HG02885 (cell line): ENCODE measurements around the gene KDR.

ENCODE experiments used
- ATAC-seq: cut with Tn5 transposase; IDR thresholded peaks from one replicate; pipeline ENCODE4 v1.9.1; 2021; ENCODE audit warnings: mild to moderate bottlenecking; ENCODE audit not compliant: unreplicated experiment, poor library complexity

Gene KDR

DNA sequence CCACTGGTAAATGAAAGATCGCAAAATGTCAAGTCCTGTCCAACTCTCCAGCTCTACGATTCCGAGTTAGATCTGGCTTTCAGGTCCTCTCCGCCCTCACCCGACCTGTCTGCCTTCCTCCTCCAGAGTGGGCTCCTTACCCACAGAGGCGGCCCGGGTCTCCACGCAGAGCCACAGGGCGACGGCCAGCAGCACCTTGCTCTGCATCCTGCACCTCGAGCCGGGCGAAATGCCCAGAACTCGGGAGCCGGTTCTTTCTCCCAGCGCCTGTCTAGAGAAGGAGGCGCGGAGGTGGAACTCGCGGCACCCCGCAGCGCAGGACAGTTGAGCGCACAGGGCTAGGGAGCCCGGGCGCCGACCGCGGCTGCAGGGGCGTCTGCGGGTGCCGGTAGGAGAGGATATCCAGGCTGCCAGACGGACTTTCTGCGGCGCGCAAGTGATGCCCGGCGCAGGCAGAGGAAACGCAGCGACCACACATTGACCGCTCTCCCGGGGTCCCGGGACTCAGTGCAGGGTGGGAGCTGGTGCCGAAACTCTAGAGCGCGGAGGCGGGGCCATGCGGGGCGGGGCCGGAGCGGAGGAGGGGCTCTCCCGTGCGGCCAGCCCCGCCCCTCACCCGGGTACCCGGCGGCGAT is at the start of gene KDR:
Gene KDR (minus strand): TSS at position 509 of the 635 bp plus-strand sequence. CDS start 302 bp downstream, at position 207.
- no peak for ATAC-seq

DNA sequence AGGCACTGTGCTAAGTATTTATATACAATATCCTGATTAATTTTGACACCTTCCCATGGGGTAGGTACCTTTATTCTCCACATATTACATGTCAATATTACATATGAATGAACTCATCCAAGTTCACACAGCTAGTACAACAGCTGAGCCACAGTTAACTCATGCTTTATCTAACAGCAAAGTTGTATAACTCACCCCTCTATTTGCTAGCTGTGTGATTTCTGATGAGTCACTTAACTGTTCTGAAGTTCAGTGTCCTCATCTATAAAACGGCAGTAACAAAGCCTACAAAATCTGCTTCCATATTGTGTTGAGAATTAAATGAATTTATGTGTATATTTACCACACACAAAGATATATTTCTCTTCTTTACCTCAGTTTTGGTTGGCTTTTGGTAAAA is 48.2 kb upstream of the KDR start:
- ATAC-seq: no peak

- no peak for ATAC-seq
Observed at GRCh38 chr4:55172694-55173287, 47.4 kb upstream of the KDR start.

- no peak for ATAC-seq
Observed at GRCh38 chr4:55170462-55170861, 45.1 kb upstream of the KDR start.

GRCh38 chr4:55169352-55169961 is 44.1 kb upstream of the KDR start:
- no peak for ATAC-seq

DNA sequence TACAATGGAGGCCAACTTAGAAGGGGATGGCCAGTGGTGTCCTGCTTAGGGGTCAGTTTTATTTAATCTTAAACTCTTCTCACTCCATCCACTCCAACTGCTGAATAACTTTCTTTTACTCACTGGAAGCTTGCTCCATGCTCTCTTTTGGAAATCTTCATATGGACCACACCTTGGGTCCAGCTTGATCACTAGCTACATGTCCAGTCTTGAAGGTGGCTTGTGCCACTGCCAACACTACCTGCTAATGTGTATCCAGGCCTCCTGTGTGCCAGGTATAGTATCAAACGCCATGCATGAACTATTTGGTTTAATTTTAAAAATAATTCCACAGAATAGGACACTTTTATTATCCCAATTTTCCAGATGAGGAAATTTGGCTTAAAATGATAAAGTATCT is 37.0 kb upstream of the KDR start:
- no peak for ATAC-seq

DNA sequence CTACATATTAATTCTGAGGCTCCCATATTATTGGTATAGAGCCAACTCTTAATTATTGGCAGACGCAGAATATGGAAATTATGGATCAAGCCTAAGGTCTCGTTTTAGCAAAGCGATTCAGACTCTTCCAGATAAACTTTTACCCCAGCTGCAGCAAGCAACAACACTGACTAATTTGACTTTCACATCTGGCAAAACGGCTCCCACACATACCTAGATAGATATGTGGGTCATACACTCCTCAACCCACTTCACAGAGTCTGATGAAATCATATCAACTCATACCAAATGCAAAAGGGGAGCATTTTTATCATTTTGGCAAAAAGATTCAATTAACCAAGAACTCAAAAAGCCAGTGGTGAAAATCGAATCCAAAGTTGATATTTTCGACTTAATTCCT is 36.3 kb upstream of the KDR start:
- ATAC-seq: no peak

DNA sequence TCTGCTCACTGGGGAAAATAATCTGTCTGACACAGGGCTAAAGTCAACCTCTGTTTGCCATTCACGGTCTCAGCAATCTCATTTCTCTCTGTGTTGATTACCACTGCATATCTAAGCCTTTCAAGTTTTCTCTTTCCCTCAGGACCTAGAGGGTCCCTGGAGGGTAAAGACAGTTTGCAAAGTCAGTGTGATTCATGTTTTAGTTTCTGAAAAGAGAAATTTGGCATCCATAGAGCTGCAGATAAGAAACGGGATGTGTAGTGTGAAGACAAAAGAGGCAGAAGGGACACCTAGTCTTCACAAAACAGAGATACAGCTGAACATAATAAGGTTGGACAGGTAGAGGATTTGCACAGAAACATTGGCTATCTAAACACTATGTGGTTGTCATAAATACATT is 34.5 kb upstream of the KDR start:
- ATAC-seq: no peak

DNA sequence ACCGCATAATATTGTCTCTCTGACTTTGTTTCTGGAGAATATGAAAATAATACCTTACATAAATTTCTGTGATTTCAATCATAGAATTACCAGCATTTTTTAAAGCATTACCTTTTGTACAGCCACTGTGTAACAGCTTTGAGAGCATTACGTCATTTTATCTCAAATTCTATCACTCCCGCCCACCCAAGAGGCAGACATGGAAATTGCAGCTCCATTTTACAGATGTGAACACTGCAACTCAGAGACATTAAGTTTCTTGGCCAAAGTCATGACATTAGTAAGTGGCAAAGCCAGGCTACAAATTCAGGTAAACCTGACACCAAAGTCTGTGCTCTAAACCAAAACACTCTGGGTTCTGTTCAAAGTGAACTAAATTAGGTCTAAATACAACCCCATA is 33.6 kb upstream of the KDR start:
- no peak for ATAC-seq

DNA sequence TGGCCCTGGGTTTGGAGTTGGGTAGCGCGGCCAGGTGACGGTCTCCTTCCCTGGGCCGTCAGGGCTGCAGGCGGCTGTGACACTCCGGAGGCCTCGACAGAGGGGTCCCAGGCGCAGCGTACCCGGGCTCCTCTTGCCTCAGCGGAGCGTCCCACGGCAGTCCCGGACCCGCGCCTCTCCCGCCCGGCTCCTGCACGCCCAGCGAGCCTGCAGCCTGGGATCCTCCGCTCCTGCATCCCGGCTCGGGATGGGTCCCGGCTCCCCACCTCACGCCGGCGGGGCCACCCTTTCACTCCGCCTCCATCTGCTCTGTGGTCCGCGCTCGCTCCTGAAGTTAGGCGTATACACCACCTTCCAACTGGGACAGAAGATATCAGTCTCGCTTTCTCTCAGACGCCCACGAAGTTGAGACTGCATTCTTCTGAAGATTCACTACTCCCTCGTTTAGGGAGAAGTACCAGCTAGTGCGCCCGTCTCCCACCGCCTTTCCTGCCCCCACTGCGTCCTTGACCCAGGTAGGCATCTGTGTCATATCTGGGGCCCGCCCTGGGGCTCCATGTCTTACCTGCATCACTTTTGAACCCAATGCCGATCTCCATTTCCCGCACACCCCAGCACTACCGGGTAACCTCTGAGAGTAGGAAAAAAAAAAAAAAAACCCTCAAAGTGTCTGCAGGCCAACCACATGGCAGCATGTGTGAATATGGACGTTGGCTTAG is 32.3 kb upstream of the KDR start:
- ATAC-seq: no peak

DNA sequence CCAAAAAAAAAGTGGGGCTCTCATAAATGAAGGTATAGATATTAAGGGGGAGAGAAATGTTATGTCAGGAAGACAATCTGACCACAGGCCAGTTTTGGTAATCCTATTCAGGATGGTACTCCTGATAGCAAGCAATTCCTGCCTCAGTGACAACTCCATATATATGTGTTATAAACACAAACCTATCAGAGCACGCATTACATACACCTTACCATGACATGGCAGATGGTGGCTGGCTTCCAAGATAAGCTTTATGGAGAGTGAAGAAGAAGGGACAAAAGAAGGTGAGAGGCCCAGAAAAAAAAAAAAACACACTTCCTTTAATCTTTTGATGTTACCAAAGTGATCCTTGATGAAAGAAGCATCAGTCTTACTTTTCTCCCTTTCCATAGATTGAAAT is 29.5 kb upstream of the KDR start:
- ATAC-seq: no peak

GRCh38 chr4:55154290-55154880 is 29.0 kb upstream of the KDR start:
- ATAC-seq: no peak

- ATAC-seq: no peak
Observed at GRCh38 chr4:55143858-55144257, 18.5 kb upstream of the KDR start.

GRCh38 chr4:55138367-55138766 is 13.0 kb upstream of the KDR start:
- no peak for ATAC-seq

DNA sequence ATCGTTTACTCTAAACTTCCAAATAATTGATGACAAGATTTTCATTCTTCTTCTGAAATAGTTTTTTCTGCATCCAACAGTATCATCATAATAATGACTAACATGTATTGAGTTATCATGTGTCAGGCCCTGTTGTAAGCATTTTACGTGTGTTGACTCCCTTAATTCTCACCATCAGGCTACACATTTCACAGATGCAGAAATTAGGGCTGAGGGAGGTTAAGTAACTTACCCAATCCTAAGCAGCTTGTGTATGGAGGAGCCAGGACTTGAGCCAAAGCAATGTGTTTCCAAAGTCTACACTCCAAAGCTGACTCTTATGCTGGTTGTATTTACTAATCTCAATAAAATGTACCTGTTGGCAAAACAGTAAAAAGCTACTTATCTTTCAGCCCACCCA is 11.2 kb upstream of the KDR start:
- no peak for ATAC-seq

DNA sequence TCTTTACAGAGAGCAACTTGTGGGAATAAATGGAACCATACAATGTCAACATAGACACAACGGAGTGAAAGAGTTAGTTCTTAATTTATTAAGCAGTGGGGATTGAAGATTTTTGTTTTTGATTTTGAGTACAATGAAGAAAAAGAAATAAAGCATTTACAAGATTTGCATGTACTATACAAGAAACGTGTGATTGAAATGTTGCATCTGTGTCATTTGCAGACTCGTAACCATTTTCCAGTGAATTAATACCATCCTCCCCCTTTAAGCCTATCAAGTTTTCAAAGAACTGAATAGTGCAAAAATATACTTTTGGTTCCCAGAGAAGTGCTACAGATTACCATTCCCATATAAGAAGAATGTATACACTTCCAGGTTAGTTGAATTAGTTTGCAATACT is 8.6 kb upstream of the KDR start:
- ATAC-seq: no peak

- ATAC-seq: no peak
Observed at GRCh38 chr4:55132775-55133174, 7.4 kb upstream of the KDR start.

GRCh38 chr4:55127521-55127920 is 2.1 kb upstream of the KDR start:
- ATAC-seq: no peak

- ATAC-seq: no peak
Observed at GRCh38 chr4:55127053-55127452, 1.7 kb upstream of the KDR start.

DNA sequence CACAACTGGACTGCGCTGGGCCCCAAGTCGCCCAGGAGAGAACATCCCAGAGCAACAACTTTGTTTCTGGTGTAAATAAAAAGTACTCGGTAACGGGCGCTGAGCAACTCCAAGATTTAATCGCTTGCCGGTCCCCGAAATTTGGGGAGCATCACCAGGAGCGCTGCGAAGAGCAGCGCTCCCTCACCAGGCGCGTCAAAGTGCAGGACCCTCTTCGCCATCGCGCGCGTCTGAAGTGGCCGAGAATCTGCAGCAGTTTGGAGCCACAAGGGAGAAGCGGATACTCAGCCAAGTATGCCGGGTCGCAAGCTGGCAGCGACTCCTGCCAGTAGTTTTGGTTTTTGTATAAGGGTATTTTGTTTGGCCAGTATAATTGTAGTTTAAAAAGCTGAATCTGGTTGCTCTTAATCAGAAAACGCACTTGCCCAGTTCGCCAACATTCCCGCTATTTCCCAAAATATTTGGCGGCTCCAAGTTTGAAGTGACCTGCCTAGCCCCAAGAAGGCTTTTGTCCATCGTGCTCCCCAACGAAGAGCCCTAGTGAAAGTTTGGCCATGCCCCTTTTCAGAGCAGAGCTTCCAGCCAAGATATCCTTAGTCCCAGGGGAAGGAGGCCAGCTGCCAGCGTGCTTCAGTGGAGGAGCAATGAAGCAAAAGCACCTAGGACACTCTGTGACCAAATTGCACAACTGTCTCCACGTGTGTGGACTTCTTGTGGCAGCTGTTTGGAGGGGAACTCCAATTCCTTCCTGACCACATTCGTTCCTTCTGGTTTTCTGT is 557 bp upstream of the KDR start:
- no peak for ATAC-seq
